HL-60 (cell line): Measurements from ENCODE around the gene IDH3B.

Experiments
- GABPA ChIP-seq: IDR thresholded peaks from 2 replicates; pipeline ENCODE4 v1.6.1; 2012; ENCODE audit warnings: low read depth
- POLR2AphosphoS5 ChIP-seq: IDR thresholded peaks from 2 replicates; pipeline ENCODE4 v1.6.1; 2012; ENCODE audit warnings: low read depth
- SPI1 ChIP-seq: IDR thresholded peaks from 2 replicates; pipeline ENCODE4 v1.6.1; 2012; ENCODE audit warnings: low read depth, mild to moderate bottlenecking, borderline replicate concordance
- TF ChIP-seq, protein P1 (sequence below): IDR thresholded peaks from one replicate; pipeline ENCODE4 v1.5.1; 2011; ENCODE audit warnings: low read length, control low read depth, inconsistent platforms; ENCODE audit not compliant: insufficient read depth
- TF ChIP-seq, protein P2 (sequence below): IDR thresholded peaks from 2 replicates; pipeline ENCODE4 v1.6.1; 2012; ENCODE audit warnings: low read depth; ENCODE audit not compliant: insufficient replicate concordance

DNA sequence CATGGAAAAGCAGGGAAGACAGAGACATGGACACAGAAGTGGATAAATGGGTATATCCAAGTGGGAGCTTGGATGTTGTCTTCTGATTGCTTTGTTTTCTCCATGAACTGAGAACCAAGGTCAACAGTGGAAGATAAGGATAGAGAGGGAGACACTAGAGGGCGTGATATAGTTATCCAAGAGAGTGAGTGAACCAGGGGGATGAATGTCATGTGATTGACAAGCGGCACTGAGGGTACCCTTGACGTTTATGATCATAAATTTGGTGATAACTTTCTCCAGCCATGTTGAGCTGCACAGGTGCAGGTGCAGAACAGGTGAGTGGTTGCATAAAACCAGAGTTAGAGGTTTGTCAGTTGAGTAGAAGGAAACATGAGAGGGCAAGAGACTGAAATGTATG is 49.3 kb upstream of the IDH3B start:
- TF ChIP-seq, protein P1, sequence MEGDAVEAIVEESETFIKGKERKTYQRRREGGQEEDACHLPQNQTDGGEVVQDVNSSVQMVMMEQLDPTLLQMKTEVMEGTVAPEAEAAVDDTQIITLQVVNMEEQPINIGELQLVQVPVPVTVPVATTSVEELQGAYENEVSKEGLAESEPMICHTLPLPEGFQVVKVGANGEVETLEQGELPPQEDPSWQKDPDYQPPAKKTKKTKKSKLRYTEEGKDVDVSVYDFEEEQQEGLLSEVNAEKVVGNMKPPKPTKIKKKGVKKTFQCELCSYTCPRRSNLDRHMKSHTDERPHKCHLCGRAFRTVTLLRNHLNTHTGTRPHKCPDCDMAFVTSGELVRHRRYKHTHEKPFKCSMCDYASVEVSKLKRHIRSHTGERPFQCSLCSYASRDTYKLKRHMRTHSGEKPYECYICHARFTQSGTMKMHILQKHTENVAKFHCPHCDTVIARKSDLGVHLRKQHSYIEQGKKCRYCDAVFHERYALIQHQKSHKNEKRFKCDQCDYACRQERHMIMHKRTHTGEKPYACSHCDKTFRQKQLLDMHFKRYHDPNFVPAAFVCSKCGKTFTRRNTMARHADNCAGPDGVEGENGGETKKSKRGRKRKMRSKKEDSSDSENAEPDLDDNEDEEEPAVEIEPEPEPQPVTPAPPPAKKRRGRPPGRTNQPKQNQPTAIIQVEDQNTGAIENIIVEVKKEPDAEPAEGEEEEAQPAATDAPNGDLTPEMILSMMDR, result peak; percentile 1
- TF ChIP-seq, protein P2, sequence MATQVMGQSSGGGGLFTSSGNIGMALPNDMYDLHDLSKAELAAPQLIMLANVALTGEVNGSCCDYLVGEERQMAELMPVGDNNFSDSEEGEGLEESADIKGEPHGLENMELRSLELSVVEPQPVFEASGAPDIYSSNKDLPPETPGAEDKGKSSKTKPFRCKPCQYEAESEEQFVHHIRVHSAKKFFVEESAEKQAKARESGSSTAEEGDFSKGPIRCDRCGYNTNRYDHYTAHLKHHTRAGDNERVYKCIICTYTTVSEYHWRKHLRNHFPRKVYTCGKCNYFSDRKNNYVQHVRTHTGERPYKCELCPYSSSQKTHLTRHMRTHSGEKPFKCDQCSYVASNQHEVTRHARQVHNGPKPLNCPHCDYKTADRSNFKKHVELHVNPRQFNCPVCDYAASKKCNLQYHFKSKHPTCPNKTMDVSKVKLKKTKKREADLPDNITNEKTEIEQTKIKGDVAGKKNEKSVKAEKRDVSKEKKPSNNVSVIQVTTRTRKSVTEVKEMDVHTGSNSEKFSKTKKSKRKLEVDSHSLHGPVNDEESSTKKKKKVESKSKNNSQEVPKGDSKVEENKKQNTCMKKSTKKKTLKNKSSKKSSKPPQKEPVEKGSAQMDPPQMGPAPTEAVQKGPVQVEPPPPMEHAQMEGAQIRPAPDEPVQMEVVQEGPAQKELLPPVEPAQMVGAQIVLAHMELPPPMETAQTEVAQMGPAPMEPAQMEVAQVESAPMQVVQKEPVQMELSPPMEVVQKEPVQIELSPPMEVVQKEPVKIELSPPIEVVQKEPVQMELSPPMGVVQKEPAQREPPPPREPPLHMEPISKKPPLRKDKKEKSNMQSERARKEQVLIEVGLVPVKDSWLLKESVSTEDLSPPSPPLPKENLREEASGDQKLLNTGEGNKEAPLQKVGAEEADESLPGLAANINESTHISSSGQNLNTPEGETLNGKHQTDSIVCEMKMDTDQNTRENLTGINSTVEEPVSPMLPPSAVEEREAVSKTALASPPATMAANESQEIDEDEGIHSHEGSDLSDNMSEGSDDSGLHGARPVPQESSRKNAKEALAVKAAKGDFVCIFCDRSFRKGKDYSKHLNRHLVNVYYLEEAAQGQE, result no peak
- no peak for TF ChIP-seq POLR2AphosphoS5
- TF ChIP-seq SPI1, result no peak
- TF ChIP-seq GABPA, result no peak
